Suprapubic skin (tissue), 4 donors: ENCODE results near the gene RBM43. TPM values are rescaled to one million over a fixed set of nuclear protein-coding genes. Genes with fewer than 3 reads are reported as not detected.
"Not testable (repeated sequence)": the region's sequence is repeated elsewhere in the genome, so short reads cannot be mapped to it uniquely, and the experiment has no call there.

Experiments used
- DNase-seq, 2 donors: peaks; one replicate each; pipeline ENCODE4 v3.0.0-alpha.2; 2019; ENCODE audit warnings: low spot score in 2 of 2
- H3K27ac ChIP-seq: fragments of 200-600 bp; sonication (generic); one replicate; pipeline ENCODE4 v1.5.1; 2019
- H3K27me3 ChIP-seq: fragments of 200-600 bp; sonication (generic); one replicate; pipeline ENCODE4 v1.5.1; 2019
- H3K36me3 ChIP-seq: fragments of 200-600 bp; sonication (generic); one replicate; pipeline ENCODE4 v1.5.1; 2019
- H3K4me1 ChIP-seq: fragments of 200-600 bp; sonication (generic); one replicate; pipeline ENCODE4 v1.5.1; 2019
- H3K4me3 ChIP-seq: fragments of 200-600 bp; sonication (generic); one replicate; pipeline ENCODE4 v1.5.1; 2019; ENCODE audit warnings: mild to moderate bottlenecking
- H3K9me3 ChIP-seq: fragments of 200-600 bp; sonication (generic); one replicate; pipeline ENCODE4 v1.5.1; 2019
- CTCF ChIP-seq, 2 donors: fragments of 200-600 bp in 1 of 2; fragments of 450-650 bp in 1 of 2; sonication (generic) in 1 of 2; IDR thresholded peaks; one replicate each; pipeline ENCODE4 v1.5.1; 2016 to 2019; ENCODE audit warnings: antibody characterized with exemption in 2 of 2, mild to moderate bottlenecking in 1 of 2, moderate library complexity in 1 of 2
- EP300 ChIP-seq: sonication (generic); formaldehyde crosslinking; IDR thresholded peaks from one replicate; pipeline ENCODE4 v1.6.1; 2017; ENCODE audit warnings: antibody characterized with exemption
- POLR2A ChIP-seq, 2 donors: fragments of 450-650 bp; IDR thresholded peaks; one replicate each; pipeline ENCODE4 v1.6.1; 2017; ENCODE audit warnings: antibody characterized with exemption in 2 of 2, mild to moderate bottlenecking in 2 of 2, moderate library complexity in 2 of 2
- POLR2AphosphoS5 ChIP-seq, 3 donors: sonication (generic); formaldehyde crosslinking; IDR thresholded peaks; one replicate each; pipeline ENCODE4 v1.6.1; 2017; ENCODE audit warnings: antibody characterized with exemption in 3 of 3
- WGBS: methylation state at CpG from one replicate; pipeline ENCODE4 v1.1.5; 2018; 5-methylcytosine and 5-hydroxymethylcytosine counted together
- total RNA-seq, 4 donors: library from RNA; depleted of rRNA; stranded (reverse); fragments of >200 nt; gene quantifications; one replicate each; pipeline ENCODE4 v1.1.0, GENCODE V29; 2016

RBM43 gene
- total RNA-seq, 4 donors from 2014 or later: 1.9 to 5.1 (median 4.3) TPM

- Histone ChIP-seq H3K27me3 (no peaks in the 10 kb centered on the region), H3K9me3 (no peaks in the 10 kb centered on the region), H3K4me3 (no peak overlapping the region), H3K27ac (no peak overlapping the region), H3K36me3 (no peaks in the 10 kb centered on the region), H3K4me1 (peaks cover 2% of the 10 kb centered on the region)
- TF ChIP-seq POLR2AphosphoS5 (IDR thresholded peaks at IDR 0.05) (no peak), EP300 (no peak), POLR2A (IDR thresholded peaks at IDR 0.05) (no peak), CTCF (IDR thresholded peaks at IDR 0.05) (no peak)
- WGBS: 67% methylated on average over 5 of the region's 5 CpGs
- DNase-seq: no peak
Observed at GRCh38 chr2:151302404-151302803, 40.7 kb upstream of the RBM43 start.

GRCh38 chr2:151299920-151300539 lies 38.4 kb upstream of the RBM43 start:
- Histone ChIP-seq H3K27me3 (no peaks in the 10 kb centered on the region), H3K27ac (no peak overlapping the region), H3K9me3 (no peaks in the 10 kb centered on the region), H3K36me3 (no peaks in the 10 kb centered on the region), H3K4me1 (no peaks in the 10 kb centered on the region), H3K4me3 (no peak overlapping the region)
- DNase-seq: no peak
- 81% methylated on average over 6 of the region's 6 CpGs for WGBS
- no peak for TF ChIP-seq CTCF (IDR thresholded peaks at IDR 0.05)
- TF ChIP-seq POLR2A (IDR thresholded peaks at IDR 0.05): no peak
- TF ChIP-seq EP300: no peak
- TF ChIP-seq POLR2AphosphoS5 (IDR thresholded peaks at IDR 0.05): no peak

- no peak for TF ChIP-seq POLR2AphosphoS5 (IDR thresholded peaks at IDR 0.05)
- no peak for TF ChIP-seq POLR2A (IDR thresholded peaks at IDR 0.05)
- no peak for TF ChIP-seq EP300
- TF ChIP-seq CTCF (IDR thresholded peaks at IDR 0.05): no peak
- DNase-seq: no peak
- Histone ChIP-seq H3K9me3 (no peaks in the 10 kb centered on the region), H3K36me3 (no peaks in the 10 kb centered on the region), H3K4me3 (no peak overlapping the region), H3K4me1 (no peaks in the 10 kb centered on the region), H3K27ac (no peak overlapping the region), H3K27me3 (no peaks in the 10 kb centered on the region)
- WGBS: 31% methylated on average over 1 of the region's 1 CpG
Observed at GRCh38 chr2:151297882-151298281, 36.2 kb upstream of the RBM43 start.

GRCh38 chr2:151295926-151296325 lies 34.3 kb upstream of the RBM43 start:
- not testable (repeated sequence) for DNase-seq, H3K27ac ChIP-seq, H3K4me1 ChIP-seq, H3K36me3 ChIP-seq, H3K9me3 ChIP-seq, H3K27me3 ChIP-seq, H3K4me3 ChIP-seq
- WGBS: 83% methylated on average over 16 of the region's 35 CpGs

GRCh38 chr2:151292546-151292945 lies 30.9 kb upstream of the RBM43 start:
- H3K9me3 ChIP-seq: no peaks in the 10 kb centered on the region
- DNase-seq: no peak
- no peaks in the 10 kb centered on the region for H3K36me3 ChIP-seq
- no peak overlapping the region for H3K4me3 ChIP-seq
- TF ChIP-seq POLR2A (IDR thresholded peaks at IDR 0.05): no peak
- TF ChIP-seq CTCF (IDR thresholded peaks at IDR 0.05): no peak
- TF ChIP-seq POLR2AphosphoS5 (IDR thresholded peaks at IDR 0.05): no peak
- no peak for TF ChIP-seq EP300
- H3K4me1 ChIP-seq: peaks cover 18% of the 10 kb centered on the region
- no peaks in the 10 kb centered on the region for H3K27me3 ChIP-seq
- H3K27ac ChIP-seq: no peak overlapping the region

GRCh38 chr2:151292141-151292540 lies 30.5 kb upstream of the RBM43 start:
- 74% methylated on average over 2 of the region's 2 CpGs for WGBS

More at GRCh38 chr2:151292141-151292540, 30.5 kb upstream of the RBM43 start:
- Histone ChIP-seq H3K36me3 (no peaks in the 10 kb centered on the region), H3K27me3 (no peaks in the 10 kb centered on the region), H3K4me1 (peaks cover 20% of the 10 kb centered on the region), H3K9me3 (no peaks in the 10 kb centered on the region), H3K4me3 (no peak overlapping the region), H3K27ac (no peak overlapping the region)
- DNase-seq: no peak
- TF ChIP-seq EP300 (no peak), POLR2A (IDR thresholded peaks at IDR 0.05) (no peak), POLR2AphosphoS5 (IDR thresholded peaks at IDR 0.05) (no peak), CTCF (IDR thresholded peaks at IDR 0.05) (no peak)
